Testis (tissue), 3 donors: ENCODE results near the gene SLC16A12. TPM values are rescaled to one million over a fixed set of nuclear protein-coding genes. Genes with fewer than 3 reads are reported as not detected.
A peak's percentile ranks its signal among the peaks of the same experiment; 100 is the strongest.

Source experiments
- DNase-seq: peaks from one replicate; pipeline ENCODE4 v3.0.0-alpha.2; 2019
- H3K27ac ChIP-seq, 2 donors: fragments of 200-600 bp; sonication (generic); one replicate each; pipeline ENCODE4 v1.5.1; 2019
- H3K27me3 ChIP-seq: fragments of 200-600 bp; sonication (generic); one replicate; pipeline ENCODE4 v1.5.1; 2019
- H3K36me3 ChIP-seq: fragments of 200-600 bp; sonication (generic); one replicate; pipeline ENCODE4 v1.5.1; 2017; ENCODE audit warnings: low read depth; ENCODE audit errors: missing control alignments
- H3K4me1 ChIP-seq: fragments of 200-600 bp; sonication (generic); one replicate; pipeline ENCODE4 v1.5.1; 2019
- H3K4me3 ChIP-seq, 2 donors: fragments of 200-600 bp; sonication (generic); one replicate each; pipeline ENCODE4 v1.5.1; 2017 to 2019
- H3K9me3 ChIP-seq: fragments of 200-600 bp; sonication (generic); one replicate; pipeline ENCODE4 v1.5.1; 2017
- CTCF ChIP-seq, 3 experiments: fragments of 450-650 bp in 2 of 3; fragments of 200-600 bp in 1 of 3; sonication (generic) in 1 of 3; IDR thresholded peaks; one replicate each; pipeline ENCODE4 v1.5.1; 2016 to 2019; ENCODE audit warnings: antibody characterized with exemption in 3 of 3, mild to moderate bottlenecking in 2 of 3, moderate library complexity in 1 of 3
- POLR2A ChIP-seq: fragments of 450-650 bp; IDR thresholded peaks from one replicate; pipeline ENCODE4 v1.6.1; 2017; ENCODE audit warnings: antibody characterized with exemption, mild to moderate bottlenecking, moderate library complexity
- WGBS, 2 donors: methylation state at CpG; one replicate each; pipeline ENCODE4 v1.1.5; 2018; 5-methylcytosine and 5-hydroxymethylcytosine counted together
- intact Hi-C: fragments of 100-400 bp; cut with DNase I; formaldehyde crosslinking; loops from one replicate; pipeline ENCODE4 v1.15.1; 2023; ENCODE audit warnings: low total_unique reads
- polyA plus RNA-seq: library from polyadenylated mRNA; stranded (reverse); fragments of 350-450 nt; fragmentation: Illumina TruSeq; extraction: RNeasy Lipid Tissue Mini Kit (QIAGEN cat#74804); gene quantifications from one replicate; pipeline ENCODE4 v1.2.3, GENCODE V29; 2014; ENCODE audit warnings: low read depth, low replicate concordance; ENCODE audit not compliant: insufficient read depth
- total RNA-seq, 2 donors: library from RNA; depleted of rRNA; stranded (reverse); fragments of >200 nt; gene quantifications; one replicate each; pipeline ENCODE4 v1.2.3, GENCODE V29; 2016

SLC16A12 gene
- total and polyA plus RNA-seq, 3 donors from 2014 or later, result 1.9 to 6.0 (median 2.8) TPM

GRCh38 chr10:89555688-89556445 is 20.5 kb upstream of the SLC16A12 start:
- H3K36me3 ChIP-seq, result no peaks in the 10 kb centered on the region
- H3K27me3 ChIP-seq, result no peaks in the 10 kb centered on the region
- H3K4me1 ChIP-seq, result no peaks in the 10 kb centered on the region
- intact Hi-C loops, result loop anchor here (10.0 kb wide), 1 partner anchor 131 kb away; no protein-coding TSS in a partner anchor
- no peaks in the 10 kb centered on the region for H3K9me3 ChIP-seq
- TF ChIP-seq POLR2A (no peak), CTCF (IDR thresholded peaks at IDR 0.05) (peak in 1 of 3 experiments; percentile 40)
- H3K27ac ChIP-seq, result no peak overlapping the region
- H3K4me3 ChIP-seq, result no peak overlapping the region
- WGBS, 2 donors, result 79 to 87% methylated on average over 7 of the region's 7 CpGs
- no peak for DNase-seq

GRCh38 chr10:89554433-89554832 is 19.0 kb upstream of the SLC16A12 start:
- no peak overlapping the region for H3K27ac ChIP-seq
- no peaks in the 10 kb centered on the region for H3K9me3 ChIP-seq
- intact Hi-C loops, result loop anchor here (10.0 kb wide), 1 partner anchor 130 kb away; no protein-coding TSS in a partner anchor
- no peak overlapping the region for H3K4me3 ChIP-seq
- WGBS, 2 donors, result 88 to 97% methylated on average over 1 of the region's 1 CpG
- no peaks in the 10 kb centered on the region for H3K27me3 ChIP-seq
- TF ChIP-seq CTCF (IDR thresholded peaks at IDR 0.05) (no peak), POLR2A (no peak)
- H3K36me3 ChIP-seq, result no peaks in the 10 kb centered on the region
- no peak for DNase-seq
- H3K4me1 ChIP-seq, result no peaks in the 10 kb centered on the region

- 75 to 79% methylated on average over 5 of the region's 5 CpGs for WGBS, 2 donors
- Histone ChIP-seq H3K27me3 (no peaks in the 10 kb centered on the region), H3K9me3 (no peaks in the 10 kb centered on the region), H3K36me3 (no peaks in the 10 kb centered on the region), H3K4me1 (no peaks in the 10 kb centered on the region), H3K4me3 (no peak overlapping the region), H3K27ac (no peak overlapping the region)
- TF ChIP-seq POLR2A (no peak), CTCF (IDR thresholded peaks at IDR 0.05) (no peak)
- intact Hi-C loops, result loop anchor here (10.0 kb wide), 1 partner anchor 128 kb away; no protein-coding TSS in a partner anchor
- DNase-seq, result no peak
Observed at GRCh38 chr10:89553064-89553734, 17.8 kb upstream of the SLC16A12 start.

GRCh38 chr10:89552213-89552612 is 16.8 kb upstream of the SLC16A12 start:
- Histone ChIP-seq H3K36me3 (no peaks in the 10 kb centered on the region), H3K4me3 (no peak overlapping the region), H3K4me1 (no peaks in the 10 kb centered on the region), H3K27ac (no peak overlapping the region), H3K9me3 (no peaks in the 10 kb centered on the region), H3K27me3 (no peaks in the 10 kb centered on the region)
- 91 to 93% methylated on average over 4 of the region's 4 CpGs for WGBS, 2 donors
- TF ChIP-seq POLR2A, result no peak
- TF ChIP-seq CTCF (IDR thresholded peaks at IDR 0.05), result no peak
- intact Hi-C loops, result loop anchor here (10.0 kb wide), 1 partner anchor 127 kb away; no protein-coding TSS in a partner anchor
- DNase-seq, result no peak
